Fibroblast of skin of left biceps (primary cell): Measurements from ENCODE around the gene C8B.

ENCODE experiments used
- DNase-seq, 2 experiments: peaks; one replicate each; pipeline ENCODE4 v3.0.0-alpha.2; 2013; ENCODE audit warnings: low read depth in 2 of 2

C8B gene

GRCh38 chr1:56972976-56973375 is 7.2 kb upstream of the C8B start:
- peak; percentile 84 to 86 for DNase-seq

DNA sequence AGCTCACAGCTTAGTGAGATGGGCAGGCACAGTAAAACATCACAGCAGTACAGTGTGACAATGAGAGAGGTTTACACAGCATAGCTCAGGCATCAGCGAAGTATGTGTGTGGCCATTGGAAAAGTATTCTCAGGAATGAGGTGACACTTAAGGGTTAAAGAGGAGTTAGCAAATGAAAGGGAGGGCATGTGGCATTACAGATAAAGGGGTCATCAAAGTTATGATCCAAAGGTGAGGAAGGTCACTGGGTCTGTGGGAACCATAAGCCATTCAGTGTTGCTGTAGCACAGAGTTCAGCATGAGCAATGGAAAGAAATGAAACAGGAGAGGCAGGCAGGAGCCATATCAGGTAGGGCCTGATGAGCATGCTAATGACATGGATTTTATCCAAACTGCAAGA is 4.5 kb upstream of the C8B start:
- DNase-seq: no peak

DNA sequence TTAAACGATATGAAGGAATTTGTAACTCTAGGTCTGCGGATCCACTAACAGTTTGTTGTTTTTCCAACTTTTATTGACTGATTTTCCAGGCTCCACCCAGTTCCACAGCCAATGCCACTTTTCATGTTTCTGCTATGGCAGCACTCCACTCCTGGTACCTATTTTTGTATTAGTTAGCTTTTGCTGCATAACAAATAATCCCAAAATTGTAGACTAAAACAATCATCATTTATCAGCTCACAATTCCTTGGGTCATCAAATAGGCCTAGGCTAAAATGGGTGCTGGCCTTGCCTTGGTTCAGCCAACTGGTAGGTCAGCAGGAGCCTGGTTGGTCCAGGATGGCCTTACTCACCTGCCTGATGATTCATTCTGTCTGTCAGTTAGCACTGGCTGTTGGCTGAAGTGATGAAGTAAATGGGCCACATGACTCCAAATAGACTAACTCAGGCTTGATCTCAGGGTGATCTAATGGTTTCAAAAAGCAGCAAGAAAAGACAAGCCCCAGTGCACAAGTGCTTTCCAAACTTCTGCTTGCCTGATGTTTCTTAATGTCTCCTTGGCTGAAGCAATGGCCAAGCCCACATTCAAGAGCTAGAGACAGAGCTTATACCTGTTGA is 3.2 kb upstream of the C8B start:
- no peak for DNase-seq

- no peak for DNase-seq
Measured at GRCh38 chr1:56967900-56968832, 2.4 kb upstream of the C8B start.

GRCh38 chr1:56967355-56967754 is 1.5 kb upstream of the C8B start:
- no peak for DNase-seq

- DNase-seq: no peak
Measured at GRCh38 chr1:56966698-56966999, 834 bp upstream of the C8B start.

GRCh38 chr1:56965191-56965590 is 624 bp downstream of the C8B start:
- no peak for DNase-seq

GRCh38 chr1:56964349-56965017 is 1.3 kb downstream of the C8B start:
- DNase-seq: no peak

DNA sequence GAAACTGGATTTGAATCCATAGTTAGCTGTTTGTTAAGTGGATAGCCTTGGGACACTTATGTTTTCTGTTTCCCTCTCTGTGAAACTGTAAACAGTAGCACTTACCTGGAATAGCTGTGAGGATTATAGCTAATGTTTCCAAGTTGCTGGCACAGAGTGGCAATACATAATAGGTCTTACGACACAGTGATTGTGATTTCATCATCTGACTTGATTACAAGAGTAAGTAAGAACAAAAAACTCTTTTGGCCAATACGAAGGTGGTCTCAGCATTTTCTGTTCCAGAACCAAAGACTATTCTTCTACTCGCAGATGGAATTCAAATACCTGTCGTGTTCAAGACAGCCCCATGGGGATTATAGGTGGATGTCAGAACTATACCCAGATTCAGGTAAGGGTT is 2.1 kb downstream of the C8B start:
- no peak for DNase-seq

DNA sequence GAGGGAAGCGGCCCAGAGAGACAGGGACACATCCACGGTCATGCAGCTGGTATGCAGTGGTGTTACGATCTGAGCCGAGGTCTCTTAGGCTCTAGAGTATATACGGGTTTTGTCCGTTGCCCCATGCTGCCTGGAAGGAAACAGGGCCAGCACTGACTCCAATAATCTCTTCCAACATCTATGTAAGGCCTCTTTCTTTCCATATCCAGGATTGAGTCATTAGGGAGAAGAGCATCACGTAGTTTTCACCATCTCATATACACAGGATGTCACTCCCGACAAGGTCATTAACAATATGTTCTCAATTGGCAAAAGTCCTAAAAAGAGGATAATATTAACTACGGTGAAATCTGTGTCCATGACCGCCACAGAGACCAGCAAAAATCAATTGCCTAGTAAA is 4.4 kb downstream of the C8B start:
- no peak for DNase-seq

DNA sequence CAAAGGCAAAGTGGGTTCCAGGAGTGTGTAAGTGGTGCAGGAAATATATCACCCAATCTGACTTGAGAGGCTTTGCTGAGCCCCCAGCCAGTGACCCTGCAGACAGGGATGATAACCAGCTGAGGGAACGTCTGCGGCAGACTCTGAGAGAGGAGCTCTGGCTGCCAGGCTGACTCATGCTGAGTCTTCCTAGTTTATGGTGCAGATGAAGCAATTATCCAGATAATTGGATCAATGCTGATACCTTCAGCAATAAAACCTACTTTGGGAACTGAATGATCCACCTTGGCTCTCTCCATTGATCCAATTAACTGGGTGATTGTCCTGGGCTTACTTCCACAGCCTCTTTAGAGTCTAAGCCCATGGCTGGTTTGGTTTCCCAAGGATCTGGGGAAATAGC is 7.3 kb downstream of the C8B start:
- DNase-seq: peak; percentile 37 to 39

DNA sequence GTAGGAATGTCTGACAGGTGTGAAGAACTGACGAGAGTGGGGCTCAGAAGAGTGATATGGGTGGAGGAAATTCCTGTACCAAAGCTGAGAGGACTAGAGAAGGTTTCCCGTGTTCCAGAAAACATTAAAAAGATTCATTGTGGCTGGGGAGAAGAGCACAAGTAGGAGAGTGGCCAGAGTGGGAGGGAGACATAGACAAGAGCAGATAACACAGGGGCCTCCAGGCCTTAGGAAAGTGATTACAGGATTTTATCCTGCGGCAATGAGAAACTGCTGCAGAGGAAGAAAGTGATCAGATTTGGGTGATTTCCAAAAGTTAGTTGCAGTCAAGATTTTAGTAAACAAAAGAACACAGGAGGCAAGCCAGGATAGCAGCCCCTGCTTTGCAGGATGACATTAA is 7.9 kb downstream of the C8B start:
- DNase-seq: no peak

GRCh38 chr1:56954664-56955063 is 11.2 kb downstream of the C8B start:
- no peak for DNase-seq

DNA sequence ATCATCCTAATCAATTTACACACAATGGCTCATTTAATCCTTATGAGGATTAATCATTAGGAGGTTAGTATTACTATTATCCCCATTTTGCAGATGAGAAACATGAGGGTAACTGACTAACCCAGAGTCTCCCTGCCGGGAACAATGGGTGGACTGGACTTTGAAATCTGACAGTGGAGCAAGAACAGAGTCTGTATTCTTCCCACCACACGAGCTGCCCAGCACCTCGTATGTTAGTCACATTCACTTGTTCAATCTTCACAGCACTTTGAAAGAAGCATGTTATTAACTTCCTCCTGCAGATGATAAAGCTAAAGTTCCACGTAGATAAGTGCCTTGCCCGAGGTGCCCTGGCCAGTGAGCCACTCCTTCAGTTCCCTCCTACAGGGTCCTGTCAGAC is 12.4 kb downstream of the C8B start:
- no peak for DNase-seq

- no peak for DNase-seq
Measured at GRCh38 chr1:56952501-56952900, 13.3 kb downstream of the C8B start.

- DNase-seq: peak in 1 of 2 experiments; percentile 30
Measured at GRCh38 chr1:56948403-56949023, 17.3 kb downstream of the C8B start.

DNA sequence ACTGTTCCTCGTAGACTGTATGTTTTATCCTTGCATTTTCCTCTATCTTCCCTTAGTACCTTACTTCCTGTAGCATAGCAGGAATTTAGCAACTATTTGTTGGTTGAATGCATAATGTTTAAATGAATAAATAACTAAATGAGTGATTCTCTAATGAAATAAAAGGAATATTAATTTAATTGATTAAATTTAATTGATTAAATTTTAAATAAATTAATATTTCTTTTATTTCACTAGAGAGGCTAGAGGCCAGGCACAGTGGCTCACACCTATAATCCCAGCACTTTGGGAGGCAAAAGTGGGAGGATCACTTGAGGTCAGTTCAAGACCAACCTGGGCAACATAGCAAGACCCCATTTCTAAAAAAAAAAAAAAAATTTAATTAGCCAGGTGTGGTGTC is 25.8 kb downstream of the C8B start:
- DNase-seq: no peak

DNA sequence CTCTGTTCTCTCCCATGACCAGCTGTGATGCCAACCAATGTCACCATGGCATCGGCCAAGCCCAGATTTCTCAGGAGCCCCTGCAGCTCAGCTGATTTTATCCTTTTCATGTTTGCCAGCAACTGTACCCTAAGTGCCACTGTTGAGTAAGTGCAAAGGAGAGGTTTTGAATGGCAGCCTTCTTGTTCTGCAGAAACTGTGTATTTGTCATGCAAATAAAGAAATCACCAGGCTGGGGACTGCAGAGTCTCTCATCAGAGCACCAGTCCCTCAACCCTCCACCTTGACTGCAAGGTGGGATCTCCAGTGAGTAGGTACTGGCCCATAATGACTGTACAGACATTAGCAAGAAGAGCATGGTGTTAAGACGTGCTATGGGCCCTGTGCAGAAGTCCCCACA is 26.6 kb downstream of the C8B start:
- DNase-seq: no peak

DNA sequence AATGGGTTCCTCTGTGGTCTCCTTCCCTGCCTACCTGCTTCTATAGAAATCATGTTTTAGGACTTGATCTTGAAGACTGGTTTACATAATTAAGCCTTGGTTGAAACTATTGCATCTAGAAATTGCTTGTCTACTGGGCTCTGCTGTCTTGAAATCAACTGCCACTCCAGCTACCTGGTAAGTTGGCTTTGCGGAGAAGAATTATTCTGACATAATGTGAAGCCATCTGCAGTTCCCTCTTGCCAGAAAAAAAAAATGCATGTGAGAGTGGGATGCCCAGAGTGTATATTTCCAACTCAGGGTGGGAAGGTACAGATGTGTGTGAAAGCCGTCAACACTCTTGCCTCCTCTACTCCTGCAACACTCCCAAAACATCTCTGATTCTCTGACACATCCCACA is 27.2 kb downstream of the C8B start:
- DNase-seq: no peak

GRCh38 chr1:56934430-56935060 is 31.3 kb downstream of the C8B start:
- DNase-seq: peak; percentile 87 to 90

- DNase-seq: no peak
Measured at GRCh38 chr1:56933606-56934005, 32.2 kb downstream of the C8B start.

GRCh38 chr1:56933161-56933560 is 32.7 kb downstream of the C8B start:
- no peak for DNase-seq
